ENCODE measurements around the gene OR10H1.
A peak's percentile ranks its signal among the peaks of the same experiment; 100 is the strongest.
"Not testable (repeated sequence)": the region's sequence is repeated elsewhere in the genome, so short reads cannot be mapped to it uniquely, and the experiment has no call there.

Gene OR10H1, protein sequence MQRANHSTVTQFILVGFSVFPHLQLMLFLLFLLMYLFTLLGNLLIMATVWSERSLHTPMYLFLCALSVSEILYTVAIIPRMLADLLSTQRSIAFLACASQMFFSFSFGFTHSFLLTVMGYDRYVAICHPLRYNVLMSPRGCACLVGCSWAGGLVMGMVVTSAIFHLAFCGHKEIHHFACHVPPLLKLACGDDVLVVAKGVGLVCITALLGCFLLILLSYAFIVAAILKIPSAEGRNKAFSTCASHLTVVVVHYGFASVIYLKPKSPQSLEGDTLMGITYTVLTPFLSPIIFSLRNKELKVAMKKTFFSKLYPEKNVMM

DNA sequence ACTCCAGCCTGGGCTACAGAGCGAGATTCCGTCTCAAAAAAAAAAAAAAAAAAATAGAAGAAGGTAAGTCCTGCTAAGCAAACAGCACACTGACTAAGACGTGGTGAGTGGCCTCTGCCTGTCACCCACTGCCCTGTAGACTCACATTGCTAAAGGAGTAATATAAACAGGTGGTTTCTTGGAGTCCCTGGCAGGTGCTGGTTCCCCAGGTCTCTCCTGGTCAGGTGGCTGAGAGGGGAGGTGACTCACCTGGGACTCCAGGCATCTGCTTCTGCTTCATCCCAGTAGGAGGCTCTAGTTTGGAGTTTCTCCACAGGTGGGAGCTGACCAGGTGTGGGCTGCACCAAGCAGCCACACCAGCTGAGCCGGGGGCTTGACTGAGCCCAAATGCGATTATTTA, at the start of gene OR10H1:
OR10H1 (minus strand) TSS at position 359 of the 400 bp plus-strand sequence. CDS start 7,627 bp downstream, outside the sequence.
- no peak for DNase-seq

DNA sequence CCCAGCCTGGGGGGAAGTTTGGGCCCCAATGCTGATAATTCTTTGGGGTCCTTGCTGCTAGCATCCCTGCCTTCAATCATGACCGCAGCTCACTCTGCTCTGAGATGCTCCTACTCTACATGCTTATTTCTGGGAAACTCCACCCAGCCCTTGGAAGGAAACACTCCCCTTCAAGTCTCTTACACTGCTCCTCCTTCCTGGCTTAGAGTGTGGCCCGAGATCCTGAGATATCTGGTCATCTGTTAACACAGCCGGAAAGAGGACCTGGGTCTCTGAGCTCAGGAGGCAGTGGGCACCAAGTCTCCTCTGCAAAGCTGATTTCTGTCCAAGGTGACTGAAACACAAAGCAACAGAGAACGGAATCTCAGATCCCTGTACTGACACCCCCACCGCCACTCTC, 49.4 kb upstream of the OR10H1 start:
- no peak for DNase-seq

DNA sequence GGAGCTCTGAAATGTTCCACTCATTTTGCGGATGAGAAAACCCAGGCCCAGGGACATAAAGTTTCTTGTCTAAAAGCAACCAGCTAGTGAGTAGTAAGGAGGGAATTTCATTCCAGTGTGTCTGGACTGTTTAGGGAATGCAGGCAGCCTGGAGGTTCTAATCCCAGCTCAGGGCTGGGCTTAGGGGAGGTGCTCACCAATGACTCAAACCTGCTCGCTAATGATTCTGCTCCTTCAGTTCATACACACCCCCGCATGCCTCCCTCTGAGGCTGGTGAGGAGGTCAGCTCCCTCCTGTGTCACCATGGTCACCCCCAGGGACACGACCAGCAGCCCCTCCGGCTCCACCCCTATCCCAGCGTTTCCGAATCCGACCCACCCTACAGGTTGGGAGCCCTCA, 47.8 kb upstream of the OR10H1 start:
- no peak for DNase-seq

DNA sequence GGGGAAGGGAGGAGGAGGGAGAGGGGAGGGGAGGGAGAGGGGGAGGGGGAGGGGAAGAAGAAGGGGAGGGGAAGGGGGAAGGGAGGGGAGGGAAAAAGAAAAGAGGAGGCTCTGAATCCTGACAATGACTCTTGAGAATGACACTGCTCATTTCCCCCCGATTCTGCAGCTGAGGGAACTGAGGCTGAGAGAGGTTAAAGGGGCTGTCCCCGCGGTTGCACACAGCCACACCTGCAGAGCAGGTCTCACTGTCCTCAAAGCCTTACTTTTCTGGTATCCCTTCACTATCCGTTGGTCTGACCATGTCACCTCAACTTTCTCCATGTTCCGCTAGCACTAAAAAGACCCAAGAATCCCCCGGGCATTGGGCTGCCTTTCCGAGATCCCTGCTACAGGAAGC, 47.0 kb upstream of the OR10H1 start:
- DNase-seq = no peak

DNA sequence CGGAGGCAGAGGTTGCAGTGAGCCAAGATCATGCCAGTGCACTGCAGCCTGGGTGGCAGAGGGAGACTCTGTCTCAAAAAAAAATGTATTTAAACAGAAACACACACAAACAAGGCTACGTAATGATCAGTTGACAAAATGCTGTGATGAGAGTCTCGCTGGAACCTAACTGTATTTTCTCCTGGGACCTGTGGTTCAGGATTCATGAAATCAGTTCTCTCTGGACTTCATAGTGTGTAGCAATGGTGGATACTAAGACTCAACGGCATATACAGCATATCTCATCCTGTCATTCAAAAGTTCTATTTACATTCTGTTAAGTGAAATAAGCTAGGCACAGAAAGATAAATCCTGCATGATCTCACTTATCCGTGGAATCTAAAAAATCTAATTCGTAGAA, 45.1 kb upstream of the OR10H1 start:
- no peak for DNase-seq

DNA sequence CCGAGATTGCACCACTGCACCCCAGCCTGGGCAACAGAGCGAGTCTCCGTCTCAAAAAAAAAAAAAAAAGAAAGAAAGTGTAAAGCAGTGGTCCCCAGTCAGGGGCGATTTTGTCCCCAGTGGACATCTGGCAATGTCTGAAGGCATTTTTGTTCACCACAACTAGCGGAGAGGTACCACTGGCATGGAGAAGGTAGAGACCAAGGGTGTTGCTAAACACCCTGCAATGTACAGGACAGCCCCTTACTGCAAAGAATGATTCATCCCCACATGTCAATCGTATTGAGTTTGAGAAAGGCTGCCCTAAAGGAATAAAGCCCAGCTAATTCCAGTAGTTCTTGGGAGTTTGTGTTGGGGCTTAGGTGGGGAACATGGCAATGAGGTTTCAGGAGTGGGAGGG, 43.7 kb upstream of the OR10H1 start:
- DNase-seq = no peak

DNA sequence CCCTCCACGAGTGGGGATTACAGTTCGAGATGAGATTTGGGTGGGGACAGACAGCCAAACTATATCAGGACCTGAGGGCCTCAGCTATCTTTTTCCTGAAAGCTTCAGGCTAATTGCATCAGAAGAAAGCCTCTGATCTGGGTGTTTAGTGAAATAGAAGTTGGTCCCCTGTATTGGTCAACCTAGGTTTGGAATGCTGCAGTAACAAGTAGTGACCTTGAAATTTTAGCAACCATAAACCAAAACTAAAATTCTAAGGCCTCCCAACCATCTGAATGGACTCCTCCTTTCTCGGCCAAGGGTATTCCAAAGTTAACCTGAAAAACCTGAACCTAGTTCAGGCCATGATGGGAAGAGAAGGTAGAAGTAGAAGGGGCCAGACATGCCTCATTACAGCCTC, 34.9 kb upstream of the OR10H1 start:
- DNase-seq = no peak

DNA sequence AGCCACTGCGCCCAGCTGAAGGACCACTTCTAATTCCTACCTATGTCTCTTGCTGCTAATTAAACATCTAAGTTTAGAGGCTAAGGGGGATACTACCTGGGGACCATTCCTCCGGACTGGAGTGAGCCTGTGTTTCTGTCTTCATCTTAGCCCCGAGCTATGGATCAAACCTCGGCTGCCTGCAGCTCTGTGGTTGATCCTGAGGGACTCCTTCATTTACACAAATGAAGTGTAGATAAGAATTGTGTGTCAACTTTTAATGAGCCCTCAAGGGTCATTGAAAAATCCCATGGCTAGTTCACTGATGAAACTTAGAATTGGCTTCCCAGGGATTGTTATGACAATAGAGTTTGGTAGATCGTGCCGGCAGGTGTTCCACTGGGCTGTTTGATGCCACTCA, 31.5 kb upstream of the OR10H1 start:
- no peak for DNase-seq

DNA sequence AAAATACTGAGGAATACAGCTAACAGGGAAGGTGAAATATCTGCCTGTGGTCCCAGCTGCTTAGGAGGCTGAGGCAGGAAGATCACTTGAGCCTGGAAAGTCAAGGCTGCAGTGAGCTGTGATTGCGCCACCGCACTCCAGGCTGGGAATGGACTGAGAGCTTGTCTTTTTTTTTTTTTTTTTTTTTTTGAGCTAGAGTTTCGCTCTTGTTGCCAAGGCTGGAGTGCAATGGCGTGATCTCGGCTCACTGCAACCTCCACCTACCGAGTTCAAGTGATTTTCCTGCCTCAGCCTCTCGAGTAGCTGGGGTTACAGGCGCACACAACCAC, 28.4 kb upstream of the OR10H1 start:
- not testable (repeated sequence) for DNase-seq

DNA sequence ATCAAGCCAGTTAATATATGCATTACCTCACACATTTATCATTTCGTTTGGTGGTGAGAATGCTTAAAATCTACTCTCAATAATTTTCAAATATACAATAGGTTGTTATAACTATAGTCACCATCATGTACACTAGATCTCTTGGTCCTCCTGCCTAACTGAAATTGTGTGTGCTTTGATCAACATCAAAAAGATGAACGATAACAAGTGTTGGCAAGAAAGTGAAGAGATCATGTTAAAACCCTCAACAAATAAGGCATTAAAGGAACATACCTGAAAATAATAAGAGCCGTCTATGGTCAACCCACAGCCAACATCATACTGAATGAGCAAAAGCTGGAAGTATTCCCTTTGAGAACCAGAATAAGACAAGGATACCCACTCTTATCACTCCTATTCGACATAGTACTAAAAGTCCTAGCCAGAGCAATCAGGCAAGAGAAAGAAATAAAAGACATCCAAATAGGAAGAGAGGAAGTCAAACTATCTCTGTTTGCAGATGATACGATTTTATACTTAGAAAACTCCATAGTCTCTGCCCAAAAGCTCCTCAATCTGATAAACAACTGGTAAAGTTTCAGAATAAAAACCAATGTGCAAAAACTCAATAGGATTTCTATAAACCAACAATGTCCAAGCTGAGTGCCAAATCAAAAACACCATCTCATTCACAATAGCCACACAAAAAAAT, 27.9 kb upstream of the OR10H1 start:
- DNase-seq = no peak

DNA sequence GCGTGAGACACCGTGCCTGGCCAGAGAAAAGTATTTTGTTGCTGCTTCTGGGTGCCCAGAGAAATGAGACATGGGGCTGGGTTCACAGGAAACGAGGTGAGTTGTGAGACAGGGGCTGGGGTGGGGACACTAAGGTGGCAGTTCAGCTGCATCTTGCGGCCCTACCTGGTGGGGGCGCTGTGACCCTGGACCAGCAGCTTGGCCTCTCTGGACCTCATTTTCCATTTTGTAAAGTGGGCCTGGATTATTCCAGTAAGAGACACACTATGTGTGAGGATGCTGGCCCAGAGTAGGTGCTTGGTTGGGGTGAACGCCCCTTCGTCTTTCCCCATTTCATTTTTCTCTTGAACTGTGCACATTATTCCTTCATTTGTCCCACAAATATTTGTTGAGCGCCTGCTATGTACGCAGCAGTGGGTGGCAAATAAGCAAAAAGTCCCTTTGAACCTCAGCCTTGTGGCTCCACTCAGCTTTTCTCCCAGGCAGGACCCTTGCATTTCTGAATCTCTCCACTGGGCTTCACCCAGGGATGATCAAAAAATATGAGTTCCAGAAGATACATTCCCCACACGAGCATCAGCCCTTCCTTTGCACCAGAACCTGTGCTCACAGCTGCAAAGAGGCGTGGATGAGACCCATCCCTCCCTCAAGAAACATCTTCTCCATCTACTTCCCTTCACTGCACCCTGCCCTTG, 26.6 kb upstream of the OR10H1 start:
- DNase-seq = no peak

DNA sequence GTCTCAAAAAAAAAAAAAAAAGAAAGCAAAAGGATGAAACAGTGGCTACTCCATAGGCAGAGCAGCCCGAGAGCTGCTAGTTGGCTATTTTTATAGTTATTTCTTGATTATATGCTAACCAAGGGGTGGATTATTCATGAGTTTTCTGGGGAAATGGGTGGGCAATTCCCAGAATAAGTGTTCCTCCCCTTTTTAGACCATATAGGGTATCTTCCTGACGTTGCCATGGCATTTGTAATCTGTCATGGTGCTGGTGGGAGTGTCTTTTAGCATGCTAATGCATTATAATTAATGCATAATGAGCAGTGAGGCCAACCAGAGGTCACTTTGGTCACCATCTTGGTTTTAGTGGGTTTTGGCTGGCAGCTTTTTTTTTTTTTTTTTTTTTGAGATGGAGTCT, 25.4 kb upstream of the OR10H1 start:
- DNase-seq = no peak

DNA sequence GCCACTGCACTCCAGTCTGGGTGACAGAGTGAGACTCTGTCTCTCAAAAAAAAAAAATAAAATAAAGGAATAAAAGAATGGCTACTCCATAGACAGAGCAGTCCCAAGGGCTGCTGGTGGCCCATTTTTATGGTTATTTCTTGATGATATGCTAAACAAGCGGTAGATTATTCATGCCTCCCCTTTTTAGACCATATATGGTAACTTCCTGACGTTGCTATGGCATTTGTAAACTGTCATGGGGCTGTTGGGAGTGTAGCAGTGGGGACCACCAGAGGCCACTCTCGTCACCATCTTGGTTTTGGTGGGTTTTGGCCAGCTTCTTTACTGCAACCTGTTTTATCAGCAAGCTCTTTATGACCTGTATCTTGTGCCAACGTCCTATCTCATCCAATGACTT, 24.4 kb upstream of the OR10H1 start:
- DNase-seq = not testable (repeated sequence)

DNA sequence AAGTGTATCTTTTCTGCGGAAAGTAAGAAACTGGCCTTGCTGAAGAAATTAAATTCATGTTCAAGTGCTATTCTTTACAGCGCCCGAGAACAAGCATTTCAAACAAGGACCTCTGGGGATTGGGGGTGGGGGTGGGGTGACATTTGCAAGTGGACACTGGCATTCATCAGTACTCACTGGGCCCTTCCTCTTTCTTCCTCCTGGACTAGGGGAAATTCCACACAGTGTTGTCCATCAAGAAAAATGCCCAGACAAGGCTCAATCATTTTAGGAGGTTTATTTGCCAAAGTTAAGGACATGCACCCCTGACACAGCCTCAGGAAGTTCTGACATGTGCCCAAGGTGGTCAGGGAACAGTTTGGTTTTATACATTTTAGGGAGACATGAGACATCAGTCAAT, 22.9 kb upstream of the OR10H1 start:
- no peak for DNase-seq

DNA sequence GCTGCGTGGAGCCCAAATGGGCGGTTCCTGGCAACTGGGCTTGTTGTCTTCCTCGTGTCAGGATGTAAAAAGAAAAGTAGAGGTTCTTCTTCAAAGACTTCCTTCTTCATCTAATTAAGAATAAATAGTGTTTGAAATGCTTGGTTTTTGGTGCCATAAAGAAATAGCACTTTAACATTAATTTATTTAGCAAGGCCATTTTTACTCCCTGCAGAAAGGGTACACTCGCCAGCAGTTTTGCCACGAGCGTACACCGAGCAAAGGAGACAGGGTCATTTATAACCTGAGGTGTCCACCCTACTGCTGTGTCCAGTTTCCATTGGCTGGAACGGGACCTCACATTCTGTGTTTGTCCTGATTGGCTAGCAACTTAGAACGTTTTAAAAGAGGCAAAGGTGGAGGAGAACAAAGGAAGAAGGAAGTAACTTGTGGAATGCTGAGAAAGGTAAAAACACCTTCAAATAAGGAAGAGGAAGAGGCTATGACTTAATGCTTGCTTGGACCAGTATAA, 21.8 kb upstream of the OR10H1 start:
- DNase-seq = no peak

DNA sequence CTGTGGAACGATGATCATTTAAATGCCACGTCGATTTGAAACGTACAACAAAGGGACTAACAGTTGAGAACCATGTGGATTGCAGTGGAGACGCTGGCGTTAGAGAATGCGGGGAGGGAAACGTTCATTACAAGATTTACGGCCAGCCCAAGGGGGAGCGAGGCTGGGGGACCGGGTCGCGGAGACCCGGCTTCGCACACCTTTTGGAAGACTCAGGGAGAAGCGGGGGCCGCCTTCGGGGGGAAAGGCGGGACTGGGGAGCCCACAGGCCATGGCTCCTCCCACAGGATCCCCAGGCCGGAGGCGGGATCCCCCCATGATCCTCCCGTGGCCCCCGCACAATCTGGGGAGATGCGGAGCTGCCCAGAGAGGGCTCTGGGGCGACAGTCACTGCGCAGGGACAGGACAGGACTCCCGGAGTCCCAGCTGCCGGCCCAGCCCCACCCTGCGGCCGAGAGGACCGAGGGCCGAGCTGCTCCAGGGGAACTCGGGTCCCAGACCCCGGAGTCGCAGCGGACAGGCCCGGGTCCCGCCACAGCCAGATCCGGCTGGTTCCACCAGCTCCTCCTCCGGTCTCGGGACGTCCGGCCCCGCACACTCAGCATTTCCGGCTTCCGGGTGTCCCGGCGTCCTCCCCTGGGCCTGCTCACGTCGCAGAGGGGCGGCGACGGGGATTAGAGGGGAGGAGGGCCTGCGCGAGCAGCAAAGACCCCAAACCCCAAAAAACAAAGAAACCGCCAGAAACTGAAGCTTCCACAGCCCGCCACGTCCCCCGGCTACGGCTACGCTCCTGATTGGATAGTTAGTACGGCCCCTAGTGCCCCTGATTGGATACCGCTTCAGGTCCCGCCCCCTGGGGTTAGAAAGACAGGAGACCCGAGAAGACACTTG, 21.1 kb upstream of the OR10H1 start:
- peak; percentile 85 to 93 (median 90) for DNase-seq

DNA sequence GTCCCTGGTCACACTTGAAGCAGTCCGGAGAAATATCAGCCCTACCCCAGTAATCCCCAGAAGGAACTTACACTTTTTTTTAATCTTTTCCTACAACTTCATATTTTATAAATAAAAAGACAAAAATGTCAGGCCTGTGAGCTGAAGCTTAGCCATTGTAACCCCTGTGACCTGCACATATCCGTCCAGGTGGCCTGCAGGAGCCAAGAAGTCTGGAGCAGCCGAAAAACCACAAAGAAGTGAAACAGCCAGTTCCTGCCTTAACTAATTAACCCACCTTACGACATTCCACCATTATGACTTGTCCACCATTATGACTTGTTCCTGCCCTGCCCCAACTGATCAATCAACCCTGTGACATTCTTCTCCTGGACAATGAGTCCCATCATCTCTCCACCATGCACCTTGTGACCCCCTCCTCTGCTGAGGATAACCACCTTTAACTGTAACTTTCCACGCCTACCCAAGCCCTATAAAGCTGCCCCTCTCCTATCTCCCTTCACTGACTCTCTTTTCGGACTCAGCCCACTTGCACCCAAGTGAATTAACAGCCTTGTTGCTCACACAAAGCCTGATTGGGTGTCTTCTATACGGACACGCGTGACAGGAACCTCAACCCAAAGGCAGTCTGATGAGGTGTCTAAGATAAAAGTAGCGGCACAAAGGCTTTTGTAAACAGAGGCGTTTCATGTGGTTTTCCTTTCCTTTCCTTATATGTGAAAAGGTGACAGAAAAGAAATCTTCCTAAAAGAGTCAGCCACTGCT, 20.3 kb upstream of the OR10H1 start:
- peak in 1 of 4 experiments; percentile 8 for DNase-seq

DNA sequence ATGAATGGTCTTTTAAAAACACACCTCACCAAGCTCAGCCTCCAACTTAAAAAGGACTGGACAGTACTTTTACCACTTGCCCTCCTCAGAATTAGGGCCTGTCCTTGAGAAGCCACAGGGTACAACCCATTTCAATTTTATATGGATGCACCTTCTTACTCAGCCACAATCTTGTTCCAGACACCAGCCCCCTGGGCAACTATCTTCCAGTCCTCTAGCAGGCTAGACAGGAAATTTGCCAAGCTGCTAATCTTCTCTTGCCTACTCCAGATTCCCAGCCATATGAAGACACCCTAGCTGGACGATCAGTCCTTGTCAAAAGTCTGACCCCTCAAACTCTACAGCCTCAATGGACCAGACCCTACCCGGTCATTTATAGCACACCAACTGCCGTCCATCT, 18.8 kb upstream of the OR10H1 start:
- not testable (repeated sequence) for DNase-seq

DNA sequence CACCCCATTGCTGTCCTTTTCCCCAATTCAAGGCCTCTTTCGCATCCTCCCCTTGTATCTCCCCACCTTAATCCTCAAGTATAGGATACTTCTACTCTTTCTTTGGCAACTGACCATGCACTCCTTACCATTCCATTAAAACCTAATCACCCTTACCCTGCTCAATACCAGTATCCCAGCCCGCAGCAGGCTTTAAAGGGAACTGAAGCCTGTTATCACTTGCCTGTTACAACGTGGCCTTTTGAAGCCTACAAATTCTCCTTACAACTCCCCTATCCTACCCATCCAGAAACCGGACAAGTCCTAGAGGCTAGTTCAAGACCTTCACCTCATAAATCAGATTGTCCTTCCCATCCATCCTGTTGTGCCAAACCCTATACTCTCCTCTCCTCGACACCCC, 16.2 kb upstream of the OR10H1 start:
- no peak for DNase-seq

DNA sequence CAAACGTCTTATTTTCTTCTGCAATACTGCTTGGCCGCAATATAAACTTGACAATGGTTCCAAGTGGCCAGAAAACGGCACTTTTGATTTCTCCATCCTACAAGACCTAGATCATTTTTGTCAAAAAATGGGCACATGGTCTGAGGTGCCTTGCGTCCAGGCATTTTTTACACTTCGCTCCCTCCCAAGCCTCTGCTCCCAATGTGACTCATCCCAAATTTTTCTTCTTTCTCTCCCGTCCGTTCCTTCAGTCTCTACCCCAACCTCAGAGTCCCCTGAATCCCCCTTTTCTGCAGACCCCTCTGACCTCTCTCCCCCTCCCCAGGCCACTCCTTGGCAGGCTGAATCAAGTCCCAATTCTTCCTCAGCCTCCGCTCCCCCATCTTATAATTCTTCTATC, 14.3 kb upstream of the OR10H1 start:
- no peak for DNase-seq

DNA sequence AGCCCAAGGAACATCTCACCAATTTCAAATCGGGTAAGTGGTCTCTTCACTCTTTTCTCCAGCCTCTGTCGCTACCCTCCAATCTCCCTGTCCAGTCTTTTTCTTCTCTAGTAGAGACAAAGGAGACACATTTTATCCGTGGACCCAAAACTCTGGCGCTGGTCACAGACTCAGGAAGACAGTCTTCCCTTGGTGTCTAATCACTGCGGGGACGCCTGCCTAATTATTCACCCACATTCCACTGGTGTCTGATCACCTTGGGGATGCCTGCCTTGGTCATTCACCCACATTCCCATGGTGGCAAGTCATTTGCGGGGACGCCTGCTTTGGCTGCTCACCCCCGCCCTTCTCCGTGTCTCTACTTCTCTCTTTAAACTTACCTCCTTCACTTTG, 13.8 kb upstream of the OR10H1 start:
- no peak for DNase-seq

Measured in activated CD4-positive, CD25-positive, alpha-beta regulatory T cell (primary cell).